NCI-H524 (cell line): ENCODE measurements around the gene CNIH2.
A peak's percentile ranks its signal among the peaks of the same experiment; 100 is the strongest.
"Not testable (repeated sequence)": the region's sequence is repeated elsewhere in the genome, so short reads cannot be mapped to it uniquely, and the experiment has no call there.

Source experiments
- DNase-seq, 2 experiments: peaks; one replicate each; lab custom pipeline; 2025; lab: John Stamatoyannopoulos, UW

Gene CNIH2

GRCh38 chr11:66277471-66278362, at the start of gene CNIH2:
CNIH2 (plus strand) TSS chr11:66278175; CDS start chr11:66278457, 282 bp downstream.
- DNase-seq, result peak in 1 of 2 experiments; percentile 40

GRCh38 chr11:66228521-66228920, 49.5 kb upstream of the CNIH2 start:
- DNase-seq, result no peak

GRCh38 chr11:66230156-66230555, 47.8 kb upstream of the CNIH2 start:
- peak in 1 of 2 experiments; percentile 43 for DNase-seq

- DNase-seq, result no peak
Measured at GRCh38 chr11:66230978-66231377, 47.0 kb upstream of the CNIH2 start.

GRCh38 chr11:66231561-66231960, 46.4 kb upstream of the CNIH2 start:
- no peak for DNase-seq

- DNase-seq, result no peak
Measured at GRCh38 chr11:66232769-66233168, 45.2 kb upstream of the CNIH2 start.

- DNase-seq, result no peak
Measured at GRCh38 chr11:66233301-66233700, 44.7 kb upstream of the CNIH2 start.

GRCh38 chr11:66235141-66235540, 42.8 kb upstream of the CNIH2 start:
- no peak for DNase-seq

- DNase-seq, result no peak
Measured at GRCh38 chr11:66237867-66238266, 40.1 kb upstream of the CNIH2 start.

GRCh38 chr11:66238786-66239413, 39.1 kb upstream of the CNIH2 start:
- DNase-seq, result no peak

GRCh38 chr11:66239511-66239910, 38.5 kb upstream of the CNIH2 start:
- DNase-seq, result no peak

GRCh38 chr11:66239998-66240780, 37.8 kb upstream of the CNIH2 start:
- DNase-seq, result no peak

- no peak for DNase-seq
Measured at GRCh38 chr11:66240781-66241136, 37.2 kb upstream of the CNIH2 start.

- DNase-seq, result peak in 1 of 2 experiments; percentile 23
Measured at GRCh38 chr11:66242095-66242765, 35.7 kb upstream of the CNIH2 start.

- DNase-seq, result no peak
Measured at GRCh38 chr11:66243782-66244535, 34.0 kb upstream of the CNIH2 start.

GRCh38 chr11:66247295-66247694, 30.7 kb upstream of the CNIH2 start:
- no peak for DNase-seq

- no peak for DNase-seq
Measured at GRCh38 chr11:66247801-66248200, 30.2 kb upstream of the CNIH2 start.

- no peak for DNase-seq
Measured at GRCh38 chr11:66248903-66249302, 29.1 kb upstream of the CNIH2 start.

- no peak for DNase-seq
Measured at GRCh38 chr11:66251809-66252208, 26.2 kb upstream of the CNIH2 start.

- not testable (repeated sequence) for DNase-seq
Measured at GRCh38 chr11:66253081-66253480, 24.9 kb upstream of the CNIH2 start.

GRCh38 chr11:66258473-66258893, 19.5 kb upstream of the CNIH2 start:
- no peak for DNase-seq
